ENCODE data around the gene IGF2BP3. TPM values are rescaled to one million over a fixed set of nuclear protein-coding genes. Genes with fewer than 3 reads are reported as not detected.

The IGF2BP3 gene
- total and polyA plus RNA-seq, 12 donors = 0.03 to 67.4 (median 0.68) TPM; not detected in 3

- TF ChIP-seq POLR2A (IDR thresholded peaks at IDR 0.05) (no peak), CTCF (IDR thresholded peaks at IDR 0.05) (no peak)
- Histone ChIP-seq H3K27me3 (no peaks in the 10 kb centered on the region), H3K36me3 (replicated peaks in 1 of 2) (no peaks in the 10 kb centered on the region), H3K4me1 (replicated peaks in 1 of 2) (peaks cover 6 to 10% of the 10 kb centered on the region in 2 donors), H3K4me3 (no peak overlapping the region), H3K9me3 (replicated peaks in 1 of 3) (no peaks in the 10 kb centered on the region), H3K27ac (no peak overlapping the region)
- no peak for DNase-seq
- intact Hi-C loops (cut with DNase I) = no loop called here
- WGBS, 4 donors = 83 to 89% (median 85%) methylated on average over 6 of the region's 6 CpGs
Measured at GRCh38 chr7:23336799-23337283, 133.4 kb downstream of the IGF2BP3 start.

GRCh38 chr7:23336086-23336485 is 134.2 kb downstream of the IGF2BP3 start:
- Histone ChIP-seq H3K27me3 (no peaks in the 10 kb centered on the region), H3K27ac (no peak overlapping the region), H3K9me3 (replicated peaks in 1 of 3) (no peaks in the 10 kb centered on the region), H3K36me3 (replicated peaks in 1 of 2) (no peaks in the 10 kb centered on the region), H3K4me3 (no peak overlapping the region), H3K4me1 (replicated peaks in 1 of 2) (peaks cover 6 to 10% of the 10 kb centered on the region in 2 donors)
- no peak for DNase-seq
- TF ChIP-seq POLR2A (IDR thresholded peaks at IDR 0.05) = no peak
- TF ChIP-seq CTCF (IDR thresholded peaks at IDR 0.05) = no peak
- WGBS, 4 donors = 77 to 85% (median 80%) methylated on average over 3 of the region's 3 CpGs
- intact Hi-C loops (cut with DNase I) = no loop called here

- H3K36me3 ChIP-seq (replicated peaks in 1 of 2) = no peaks in the 10 kb centered on the region
- no peak overlapping the region for H3K27ac ChIP-seq
- TF ChIP-seq CTCF (IDR thresholded peaks at IDR 0.05) (no peak), POLR2A (IDR thresholded peaks at IDR 0.05) (no peak)
- H3K27me3 ChIP-seq = no peaks in the 10 kb centered on the region
- no peak overlapping the region for H3K4me3 ChIP-seq
- DNase-seq = no peak
- H3K4me1 ChIP-seq (replicated peaks in 1 of 2) = peaks cover 6 to 10% of the 10 kb centered on the region in 2 donors
- no peaks in the 10 kb centered on the region for H3K9me3 ChIP-seq (replicated peaks in 1 of 3)
- intact Hi-C loops (cut with DNase I) = no loop called here
- WGBS, 4 donors = 69 to 76% (median 73%) methylated on average over 6 of the region's 6 CpGs
Measured at GRCh38 chr7:23335621-23336020, 134.7 kb downstream of the IGF2BP3 start.

- WGBS, 4 donors = 18 to 47% (median 31%) methylated on average over 2 of the region's 2 CpGs
- no peak for DNase-seq
- Histone ChIP-seq H3K27me3 (no peaks in the 10 kb centered on the region), H3K4me1 (replicated peaks in 1 of 2) (peaks cover 6 to 10% of the 10 kb centered on the region in 2 donors), H3K36me3 (replicated peaks in 1 of 2) (no peaks in the 10 kb centered on the region), H3K4me3 (no peak overlapping the region), H3K27ac (no peak overlapping the region), H3K9me3 (replicated peaks in 1 of 3) (no peaks in the 10 kb centered on the region)
- TF ChIP-seq CTCF (IDR thresholded peaks at IDR 0.05) = no peak
- no peak for TF ChIP-seq POLR2A (IDR thresholded peaks at IDR 0.05)
- intact Hi-C loops (cut with DNase I) = no loop called here
Measured at GRCh38 chr7:23335136-23335535, 135.2 kb downstream of the IGF2BP3 start.
